Right ventricle myocardium superior (tissue), 1 donor: Measurements from ENCODE around the gene DDAH1. TPM values are rescaled to one million over a fixed set of nuclear protein-coding genes. Genes with fewer than 3 reads are reported as not detected.
A peak's percentile ranks its signal among the peaks of the same experiment; 100 is the strongest.

Source experiments
- ATAC-seq: fragments of 200-7000 bp; cut with Tn5 transposase; one replicate; pipeline ENCODE4 v1.9.1; 2020; ENCODE audit warnings: mild to moderate bottlenecking; ENCODE audit not compliant: poor library complexity
- DNase-seq: peaks from one replicate; pipeline ENCODE4 v3.0.0-alpha.2; 2020
- intact Hi-C: fragments of 100-400 bp; cut with DNase I; formaldehyde crosslinking; loops from one replicate; pipeline ENCODE4 v1.11.2; 2022
- total RNA-seq: library from RNA; stranded (reverse); fragmentation: NEBNext Ultra II Directional; extraction: Animal tissue kit (Norgen Biotek cat#: 25700); gene quantifications from one replicate; pipeline ENCODE4 v1.2.1, GENCODE V29; 2021
- donor health status: DM: no; HTN: yes; CAD: no; lungs with severe emphysema.

DDAH1 gene
- total RNA-seq, 1 donor from 2014 or later = 3.5 TPM

DNA sequence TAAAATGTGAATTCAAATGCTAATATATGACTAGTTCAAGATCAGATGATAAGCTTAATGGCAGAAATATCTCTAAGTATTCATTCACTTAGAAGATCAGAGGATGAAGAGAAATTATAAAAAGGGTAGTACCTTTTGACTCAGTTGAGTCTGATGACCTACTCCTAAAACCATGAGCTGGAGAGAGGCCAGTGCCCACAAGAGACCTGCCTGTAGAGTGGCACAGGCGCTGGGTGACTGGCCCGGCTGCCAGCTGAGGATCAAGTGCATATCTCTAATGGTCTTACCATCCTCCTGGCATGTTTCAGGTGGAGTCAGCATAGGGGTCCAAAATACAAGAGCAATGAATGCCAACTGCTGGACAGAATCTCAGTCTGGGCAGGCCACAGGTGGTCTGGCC is 14.1 kb downstream of the DDAH1 start:
- DNase-seq (no peak), ATAC-seq (no peak)
- intact Hi-C loops = no loop called here

DNA sequence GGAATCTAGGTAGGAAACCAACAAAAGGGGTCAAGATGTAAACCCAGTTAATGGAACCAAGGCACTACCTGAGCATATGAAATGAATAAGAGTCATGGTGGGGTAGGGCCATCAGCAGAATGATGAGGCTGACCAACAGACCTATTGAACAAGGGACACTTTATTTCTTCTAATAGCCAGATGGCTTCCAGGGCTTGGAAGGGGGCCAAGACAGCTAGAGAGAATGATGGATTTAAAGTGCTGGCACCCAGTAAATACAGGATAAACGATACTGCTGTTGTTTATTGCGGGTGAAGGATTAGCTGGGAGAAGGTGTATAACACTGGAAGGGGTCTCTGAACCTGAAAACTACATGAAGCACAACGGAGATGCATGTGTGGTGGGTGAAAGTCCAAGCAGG is 15.6 kb downstream of the DDAH1 start:
- ATAC-seq = no peak

DNA sequence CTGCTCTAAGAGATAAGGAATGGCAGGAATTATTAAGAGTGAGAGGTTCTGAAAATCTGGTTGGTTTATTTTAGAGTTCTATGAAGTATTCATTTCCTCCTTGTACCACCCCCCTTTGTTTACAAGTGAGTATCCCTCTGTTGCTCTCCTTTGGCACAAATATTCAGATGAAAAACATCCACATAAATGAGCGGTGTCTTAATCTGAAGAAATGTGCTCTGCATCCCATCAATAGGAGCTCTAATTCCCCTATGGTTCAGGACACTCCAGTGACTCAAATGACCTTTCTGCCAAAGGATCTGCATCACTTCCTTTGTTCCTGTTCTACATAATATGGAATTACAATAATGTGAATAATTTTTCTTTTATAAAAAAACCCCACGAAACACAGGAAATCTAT is 16.6 kb downstream of the DDAH1 start:
- intact Hi-C loops = no loop called here
- DNase-seq (no peak), ATAC-seq (peak; percentile 59)

More for the DNA sequence above, 15.6 kb downstream of the DDAH1 start:
- intact Hi-C loops = no loop called here
- DNase-seq = no peak

DNA sequence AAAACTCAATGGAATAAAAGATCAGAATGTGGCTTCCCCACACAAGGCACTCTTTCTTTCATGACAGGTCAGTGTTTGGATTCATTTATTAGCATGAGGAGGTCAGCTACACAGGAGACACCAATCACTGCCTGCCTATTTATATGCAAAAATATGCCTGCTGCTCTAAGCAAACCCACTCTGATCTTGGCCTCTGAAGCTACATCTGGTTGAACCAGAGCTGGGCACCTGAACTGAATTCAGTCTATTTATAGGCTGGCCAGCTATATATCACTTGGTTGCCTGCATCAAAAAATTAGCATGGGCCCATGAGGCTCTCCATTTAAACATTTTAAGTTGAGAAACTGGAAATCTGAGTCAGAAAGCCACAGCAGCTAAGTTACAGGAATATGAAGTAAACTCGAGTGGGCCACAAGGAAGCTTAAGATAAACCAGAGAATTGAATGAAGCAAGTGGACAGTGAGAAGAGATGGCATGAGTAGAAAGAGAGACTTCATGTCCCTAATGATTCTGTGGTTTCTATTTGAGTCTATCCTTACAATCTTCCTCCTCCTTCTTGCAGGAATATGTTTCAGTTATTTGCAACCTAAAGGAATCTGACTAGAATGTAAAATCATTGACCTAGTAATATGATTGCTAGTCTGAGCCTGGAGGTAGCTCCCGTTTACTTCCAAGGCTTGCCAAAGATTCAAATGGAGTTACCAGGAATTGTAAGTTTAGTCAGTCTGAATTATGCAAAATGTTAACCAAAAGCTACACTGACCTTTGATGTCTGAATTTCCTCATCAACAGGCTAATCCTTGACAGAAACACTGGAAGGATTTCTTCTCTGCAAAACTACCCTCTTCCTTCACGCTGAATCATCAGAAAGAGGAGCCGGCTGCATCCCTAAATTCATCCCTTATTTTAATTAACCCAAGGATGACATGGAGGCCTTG is 17.7 kb downstream of the DDAH1 start:
- ATAC-seq = no peak
- intact Hi-C loops = no loop called here

DNA sequence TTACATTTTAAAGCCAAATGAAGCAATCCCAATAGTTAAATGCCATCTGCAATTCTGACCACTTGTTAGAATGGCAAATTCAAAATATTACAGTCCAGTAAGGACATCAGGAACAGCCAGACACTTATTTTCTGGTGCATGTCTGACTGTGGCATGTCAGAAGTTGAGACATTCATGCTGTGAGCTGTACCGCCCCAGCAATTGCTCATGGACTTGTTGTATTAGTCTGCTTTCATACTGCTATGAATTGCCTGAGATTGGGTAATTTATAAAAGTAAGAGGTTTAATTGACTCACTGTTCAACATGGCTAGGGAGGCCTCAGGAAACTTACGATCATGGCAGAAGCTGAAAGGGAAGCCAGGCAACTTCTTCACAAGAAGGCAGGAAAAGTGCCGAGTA is 19.1 kb downstream of the DDAH1 start:
- no peak for DNase-seq
- intact Hi-C loops = no loop called here
- ATAC-seq = no peak

More for the DNA sequence above, 17.7 kb downstream of the DDAH1 start:
- DNase-seq = no peak

DNA sequence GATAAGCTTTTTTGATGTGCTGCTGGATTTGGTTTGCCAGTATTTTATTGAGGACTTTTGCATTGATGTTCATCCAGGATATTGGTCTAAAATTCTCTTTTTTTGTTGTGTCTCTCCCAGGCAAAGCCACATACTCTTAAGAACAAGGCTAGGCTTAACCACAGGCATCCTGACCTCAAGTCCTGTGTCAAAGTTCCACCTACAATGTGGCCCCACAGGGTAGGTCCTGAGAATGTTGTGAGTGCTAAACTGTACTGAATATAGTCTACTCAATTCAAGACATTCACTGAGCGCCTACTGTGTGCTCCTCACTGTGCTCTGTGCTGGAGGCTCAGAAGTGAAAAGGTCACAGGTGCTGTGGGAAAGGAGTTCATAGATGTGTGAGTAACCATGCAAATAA is 20.6 kb downstream of the DDAH1 start:
- intact Hi-C loops = no loop called here
- DNase-seq (no peak), ATAC-seq (no peak)

DNA sequence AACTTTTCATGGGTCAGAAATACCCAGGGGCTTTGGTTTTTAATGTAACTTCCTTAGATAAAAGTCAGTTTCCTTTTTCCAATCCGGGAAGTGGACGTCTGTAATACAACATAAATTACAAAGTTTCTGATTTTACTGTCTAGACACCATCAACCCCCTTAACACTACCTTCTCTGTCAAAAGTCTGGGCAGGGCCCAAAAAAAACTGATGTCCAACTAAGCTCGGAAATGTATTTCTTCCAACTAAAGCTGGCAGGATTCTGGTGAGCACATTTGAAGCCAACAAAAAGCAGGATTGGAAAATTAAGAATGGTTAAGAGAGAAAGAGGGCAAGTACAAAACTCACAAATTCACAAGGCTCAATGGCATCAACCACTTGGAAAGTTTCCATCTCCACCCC is 24.3 kb downstream of the DDAH1 start:
- no peak for ATAC-seq
- intact Hi-C loops = no loop called here

DNA sequence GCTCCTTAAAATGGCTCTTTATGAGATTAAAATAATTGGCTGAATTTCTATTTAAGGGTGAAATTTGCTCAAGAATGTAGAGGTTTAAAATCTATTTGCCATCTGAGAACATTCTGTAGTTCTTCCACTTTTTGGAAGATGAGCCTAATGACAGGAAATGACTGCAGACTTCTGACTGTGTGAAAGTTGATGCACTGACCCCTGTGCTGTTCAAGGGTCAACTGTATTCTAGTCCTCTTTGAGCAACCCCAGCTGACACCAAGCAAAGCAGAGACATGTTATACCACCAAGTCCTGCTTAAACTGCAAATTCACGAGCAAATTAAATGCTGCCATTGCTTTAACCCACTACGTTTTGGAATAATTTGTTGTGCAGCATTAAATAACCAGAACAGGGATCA is 26.6 kb downstream of the DDAH1 start:
- no peak for DNase-seq
- intact Hi-C loops = no loop called here
- no peak for ATAC-seq

More for the DNA sequence above, 24.3 kb downstream of the DDAH1 start:
- DNase-seq = no peak

DNA sequence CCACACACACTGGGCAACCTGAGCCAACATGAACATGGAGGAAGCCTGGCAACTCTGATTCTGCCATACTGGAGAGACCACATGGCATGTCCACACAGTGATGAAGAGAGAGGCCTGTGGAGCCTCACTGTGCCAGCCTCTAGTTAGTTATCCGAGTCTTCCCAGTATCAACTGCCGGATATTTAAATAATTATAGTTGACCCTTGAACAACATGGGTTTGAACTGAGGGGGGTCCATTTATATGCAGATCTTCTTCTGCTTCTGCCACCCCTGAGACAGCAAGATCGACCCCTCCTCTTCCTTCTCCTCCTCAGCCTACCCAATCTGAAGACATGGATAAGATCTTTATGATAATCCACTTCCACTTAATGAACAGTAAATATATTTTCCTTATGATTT is 27.8 kb downstream of the DDAH1 start:
- no peak for ATAC-seq
- no peak for DNase-seq
- intact Hi-C loops = no loop called here

DNA sequence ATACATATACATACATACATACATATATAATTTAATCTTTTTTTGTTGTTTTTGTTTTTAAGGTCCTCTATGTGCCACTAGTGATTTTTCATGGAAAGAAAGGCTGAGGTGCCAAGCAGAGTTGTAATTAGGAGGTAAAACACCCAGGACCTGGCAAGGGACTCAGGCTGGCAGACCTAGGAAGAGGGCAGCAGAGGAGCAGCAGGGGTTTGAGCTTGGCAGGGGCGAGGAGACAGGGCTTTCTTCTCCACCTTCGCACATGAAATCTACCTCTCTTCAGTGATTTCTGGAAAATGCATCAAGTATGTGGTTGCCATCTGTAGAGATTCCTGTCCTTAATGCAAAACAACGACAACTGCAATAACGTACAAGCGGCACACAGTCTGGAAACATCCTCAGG is 31.9 kb downstream of the DDAH1 start:
- ATAC-seq (no peak), DNase-seq (no peak)
- intact Hi-C loops = no loop called here

DNA sequence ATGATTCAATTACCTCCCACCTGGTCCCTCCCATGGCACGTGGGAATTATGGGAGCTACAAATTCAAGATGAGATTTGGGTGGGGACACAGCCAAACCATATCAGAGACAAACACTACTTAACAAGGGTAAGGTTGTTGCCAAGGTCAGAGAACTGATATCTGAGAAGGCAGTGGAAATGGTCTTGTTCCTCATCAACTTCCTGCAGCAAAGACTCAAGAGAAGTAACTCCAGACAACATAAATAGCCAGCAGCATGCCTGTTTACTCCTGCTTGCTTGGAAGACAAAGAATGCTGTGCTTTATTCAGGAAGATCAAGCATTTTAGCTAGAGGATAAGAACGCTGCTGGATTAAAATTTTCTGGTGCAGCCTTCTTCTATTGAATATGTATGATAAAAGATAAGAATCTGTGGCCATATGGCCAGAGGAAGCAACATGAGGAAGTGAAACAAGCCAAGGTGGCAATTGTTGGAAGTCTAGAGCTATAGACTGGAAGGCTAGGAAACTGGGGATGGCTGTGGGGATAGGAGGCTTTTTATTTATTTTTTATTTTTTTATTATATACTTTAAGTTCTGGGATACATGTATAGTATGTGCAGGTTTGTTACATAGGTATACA is 36.4 kb downstream of the DDAH1 start:
- DNase-seq = no peak
- intact Hi-C loops = no loop called here

DNA sequence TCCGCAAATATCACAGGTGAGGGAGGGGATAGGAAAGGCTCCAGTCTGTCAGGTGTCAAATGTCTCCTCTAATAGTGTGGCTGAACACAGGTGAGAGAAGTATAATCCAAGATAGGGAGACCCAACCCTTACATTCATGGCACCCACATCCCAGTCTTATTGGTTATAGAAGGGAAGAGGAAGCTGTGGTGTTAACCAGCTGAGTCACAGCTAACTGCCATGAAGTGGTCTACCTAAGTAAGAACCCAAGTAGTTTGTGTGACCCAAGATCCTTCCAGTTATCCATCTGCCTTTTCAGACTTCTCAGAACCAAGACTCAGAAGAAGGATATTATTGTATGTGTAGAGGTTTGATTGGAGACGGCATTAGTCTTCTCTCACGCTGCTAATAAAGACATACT is 37.1 kb downstream of the DDAH1 start:
- DNase-seq = no peak
- intact Hi-C loops = no loop called here

More for the DNA sequence above, 36.4 kb downstream of the DDAH1 start:
- no peak for ATAC-seq

DNA sequence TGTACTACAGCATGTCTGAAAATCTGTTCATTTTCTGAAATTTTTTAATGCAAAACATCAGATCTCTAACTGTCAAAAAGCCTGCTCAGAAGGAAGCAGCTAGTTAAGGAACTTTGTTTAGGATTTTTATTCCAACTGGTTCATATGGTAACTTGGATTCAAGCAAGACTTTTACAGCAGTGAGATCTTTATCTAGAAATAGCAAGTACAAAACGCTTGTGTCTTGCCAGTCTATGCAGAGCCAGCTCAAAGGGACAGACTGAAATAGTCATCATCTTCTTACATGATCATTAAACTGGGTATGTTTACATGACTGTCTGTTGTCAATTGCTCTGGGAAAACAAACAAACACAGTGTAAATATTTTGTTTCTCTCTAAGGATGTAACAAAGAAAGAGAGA is 37.6 kb downstream of the DDAH1 start:
- intact Hi-C loops = no loop called here
- DNase-seq (no peak), ATAC-seq (no peak)

More for the DNA sequence above, 37.1 kb downstream of the DDAH1 start:
- ATAC-seq = no peak

DNA sequence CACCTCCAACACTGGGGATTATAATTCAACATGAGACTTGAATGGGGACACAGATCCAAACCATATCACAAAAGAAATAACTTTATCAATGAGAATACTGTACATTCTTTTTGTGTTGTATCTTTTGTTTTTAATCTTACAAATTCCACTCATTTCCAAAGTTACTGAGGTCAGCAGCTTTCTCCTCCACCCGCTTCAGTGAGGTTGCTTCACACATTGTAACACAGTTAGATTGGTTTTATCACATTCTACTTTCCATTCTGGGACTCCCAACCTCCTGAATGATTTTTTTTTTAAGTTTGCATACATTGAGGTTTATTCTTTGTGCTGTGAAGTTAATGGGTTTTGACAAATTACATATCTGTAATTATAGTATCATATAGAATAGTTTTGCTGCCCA is 43.8 kb downstream of the DDAH1 start:
- DNase-seq (no peak), ATAC-seq (no peak)
- intact Hi-C loops = no loop called here

DNA sequence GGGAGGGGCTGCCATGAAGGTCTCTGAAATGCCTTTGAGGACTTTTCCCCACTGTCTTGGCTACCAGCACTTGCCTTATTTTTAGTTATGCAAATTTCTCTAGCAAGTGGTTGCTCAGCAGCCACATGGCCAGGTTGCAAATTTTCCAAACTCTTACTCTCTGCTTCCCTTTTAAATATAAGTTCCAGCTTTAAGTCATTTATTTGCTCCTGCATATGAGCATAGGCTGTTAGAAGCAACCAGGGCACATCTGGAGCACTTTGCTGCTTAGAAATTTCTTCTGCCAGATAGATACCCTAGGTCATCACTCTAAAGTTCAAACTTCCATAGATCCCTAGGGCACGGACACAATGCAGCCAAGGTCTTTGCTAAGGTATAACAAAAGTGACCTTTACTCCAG is 44.8 kb downstream of the DDAH1 start:
- ATAC-seq (no peak), DNase-seq (no peak)
- intact Hi-C loops = no loop called here

DNA sequence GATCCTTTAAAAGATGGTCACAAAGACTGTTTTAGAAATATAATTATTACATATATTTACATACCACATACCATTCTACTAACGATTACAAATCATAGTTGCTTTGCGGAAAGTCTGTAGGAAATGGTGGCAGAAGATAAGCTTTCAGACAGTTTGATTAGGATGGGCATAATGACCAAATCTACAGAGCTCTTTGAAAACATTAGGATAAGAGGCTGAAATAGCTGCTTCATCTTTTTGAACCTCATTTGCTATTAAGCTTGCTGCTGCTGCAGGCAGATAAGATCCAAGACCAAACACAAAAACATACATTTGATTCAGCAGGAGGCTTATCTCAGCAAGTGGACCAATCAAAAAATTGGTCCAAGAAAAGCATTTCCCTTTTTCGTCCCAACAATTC is 47.1 kb downstream of the DDAH1 start:
- DNase-seq (no peak), ATAC-seq (no peak)
- intact Hi-C loops = no loop called here

DNA sequence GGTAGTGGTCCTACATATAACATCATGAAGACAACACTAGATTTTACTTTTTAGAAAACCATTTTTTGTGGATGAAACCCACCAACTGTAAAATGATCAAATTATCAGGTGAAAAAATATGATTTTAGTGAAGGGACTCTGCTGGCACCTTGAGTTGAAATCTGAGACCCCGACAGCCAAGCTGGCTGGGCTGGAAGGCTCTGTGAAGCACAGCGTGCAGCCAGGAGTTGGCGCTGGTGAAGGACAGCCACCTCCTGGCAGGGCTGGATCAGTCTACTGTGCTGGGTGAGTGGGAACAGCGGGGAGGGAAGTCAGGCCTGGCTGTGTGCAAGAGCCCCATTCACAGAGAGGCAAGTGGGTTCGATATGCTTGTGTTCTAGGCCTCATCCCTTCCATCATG is 47.9 kb downstream of the DDAH1 start:
- intact Hi-C loops = no loop called here
- ATAC-seq (no peak), DNase-seq (no peak)

DNA sequence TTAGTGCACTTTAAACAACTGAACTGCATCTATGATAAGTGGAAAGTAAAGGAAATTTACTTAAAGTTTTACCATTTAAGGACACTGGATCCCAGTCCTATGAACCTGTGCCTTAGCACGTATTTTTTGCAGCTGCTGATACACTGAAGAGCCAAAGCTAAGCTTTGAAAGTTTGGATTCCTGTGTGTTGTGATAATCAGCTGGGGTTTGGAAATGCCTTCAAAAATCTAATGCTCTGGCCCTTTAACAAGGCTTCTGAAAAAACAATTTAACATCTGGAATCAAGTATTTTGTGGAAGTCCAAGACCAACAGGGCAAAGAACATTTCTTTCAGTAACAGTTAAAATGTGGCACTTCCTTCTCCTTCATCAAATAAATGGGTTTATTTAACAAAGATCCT is 51.8 kb downstream of the DDAH1 start:
- intact Hi-C loops = no loop called here
- no peak for ATAC-seq
- no peak for DNase-seq

DNA sequence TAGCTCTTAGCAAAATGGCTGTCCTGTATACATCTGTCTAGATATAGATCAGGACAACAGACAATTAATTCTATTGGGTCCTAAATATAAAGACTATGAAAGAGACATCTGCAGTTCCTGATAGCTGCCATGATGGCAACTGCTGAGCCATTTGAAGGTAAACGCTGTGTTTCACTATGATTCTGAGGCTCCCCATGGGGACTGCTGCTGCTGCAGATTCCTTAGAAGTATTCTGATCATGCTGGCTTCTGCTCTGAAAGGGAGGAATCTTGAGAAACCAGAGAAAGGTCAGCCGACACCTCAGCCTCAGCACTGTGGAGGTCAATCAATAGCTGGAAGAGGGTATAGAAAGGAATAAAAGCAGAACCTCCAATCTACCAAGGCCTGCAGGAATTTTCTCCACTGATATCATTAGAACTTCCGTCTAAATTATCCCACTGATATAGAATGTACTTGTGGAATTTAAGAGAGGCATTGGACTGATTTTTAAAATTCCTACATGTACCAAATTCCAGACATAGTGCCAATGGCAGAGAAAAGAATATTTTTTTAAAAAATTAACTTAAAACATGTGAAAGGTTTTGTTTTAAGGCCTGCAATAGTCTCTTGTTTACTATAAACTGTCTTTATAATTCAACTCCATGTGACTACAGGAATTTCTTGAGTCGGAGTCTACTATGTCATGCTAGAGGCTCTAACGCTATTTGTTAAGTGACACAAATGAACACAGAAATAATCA is 53.2 kb downstream of the DDAH1 start:
- intact Hi-C loops = no loop called here
- ATAC-seq = no peak
- DNase-seq = no peak

DNA sequence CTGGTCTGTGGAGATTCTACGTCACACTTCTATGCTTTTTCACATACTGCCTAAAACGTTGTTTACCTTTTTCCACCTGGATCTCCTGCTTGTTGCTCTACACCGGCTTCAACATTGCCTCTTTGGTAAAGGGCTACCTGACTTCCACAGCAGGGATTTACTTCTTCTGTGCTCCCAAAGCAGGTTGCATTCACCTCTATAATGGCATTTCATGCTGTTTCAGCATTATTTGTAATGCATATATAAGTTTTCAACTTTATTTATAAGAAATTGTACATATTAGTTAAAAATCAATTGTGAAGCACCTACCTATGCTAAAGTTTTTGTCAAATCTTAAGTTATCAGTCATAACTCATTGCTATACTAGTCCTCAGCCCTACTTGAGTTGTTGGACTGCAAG is 55.4 kb downstream of the DDAH1 start:
- intact Hi-C loops = no loop called here
- ATAC-seq (no peak), DNase-seq (no peak)
